Activated naive CD4-positive, alpha-beta T cell treated with anti-CD3 and anti-CD28 coated beads, Interleukin-2, amount 50 U/mL, for 72 hours (primary cell): Measurements from ENCODE around the gene GPR183. TPM values are rescaled to one million over a fixed set of nuclear protein-coding genes. Genes with fewer than 3 reads are reported as not detected.

Source experiments
- ATAC-seq, 2 donors: fragments of 150-1000 bp; cut with Tn5 transposase; 2 replicates each; pipeline ENCODE4 v1.10.0; 2021; ENCODE audit warnings: mild to moderate bottlenecking in 2 of 2, moderate library complexity in 2 of 2
- DNase-seq, 2 donors: peaks; one replicate each; pipeline ENCODE4 v3.0.0; 2021 to 2022; ENCODE audit warnings: low spot score in 2 of 2
- H3K27ac Mint-ChIP-seq, 2 donors: one replicate each; pipeline ENCODE4 v1.8.0; 2022; ENCODE audit warnings: mild to moderate bottlenecking in 2 of 2, mixed read lengths in 2 of 2
- H3K36me3 Mint-ChIP-seq, 2 donors: one replicate each; pipeline ENCODE4 v1.8.0; 2022; ENCODE audit warnings: mixed read lengths in 2 of 2
- H3K9me3 Mint-ChIP-seq, 2 donors: one replicate each; pipeline ENCODE4 v1.8.0; 2022; ENCODE audit warnings: mixed read lengths in 2 of 2
- total RNA-seq, 2 donors: library from RNA; stranded (reverse); gene quantifications; one replicate each; pipeline ENCODE4 v1.2.3, GENCODE V29; 2022

Gene GPR183
- total RNA-seq, 2 donors from 2014 or later: 55.0 to 55.4 TPM

GRCh38 chr13:99276706-99277105 lies 30.5 kb downstream of the GPR183 start:
- DNase-seq: no peak
- H3K36me3 Mint-ChIP-seq: peaks cover 15 to 40% of the 10 kb centered on the region in 2 donors
- H3K9me3 Mint-ChIP-seq: peaks cover 0 to 6% of the 10 kb centered on the region in 2 donors
- ATAC-seq: no peak
- H3K27ac Mint-ChIP-seq: peak overlapping the region in 1 of 2 donors; percentile 83

- H3K27ac Mint-ChIP-seq: peak overlapping the region; percentile 37 to 83
- DNase-seq (peak in 1 of 2 donors; percentile 49), ATAC-seq (peak; percentile 89 to 96)
- peaks cover 15 to 38% of the 10 kb centered on the region in 2 donors for H3K36me3 Mint-ChIP-seq
- peaks cover 0 to 6% of the 10 kb centered on the region in 2 donors for H3K9me3 Mint-ChIP-seq
Measured at GRCh38 chr13:99275093-99275469, 32.1 kb downstream of the GPR183 start.

- Mint-ChIP-seq H3K36me3 (peaks cover 15 to 38% of the 10 kb centered on the region in 2 donors), H3K27ac (peak overlapping the region; percentile 54 to 79), H3K9me3 (peaks cover 0 to 6% of the 10 kb centered on the region in 2 donors)
- peak; percentile 34 to 46 for ATAC-seq
- DNase-seq: no peak
Measured at GRCh38 chr13:99273128-99273527, 34.1 kb downstream of the GPR183 start.

- ATAC-seq: no peak
- Mint-ChIP-seq H3K36me3 (peaks cover 15 to 33% of the 10 kb centered on the region in 2 donors), H3K9me3 (peaks cover 0 to 6% of the 10 kb centered on the region in 2 donors), H3K27ac (peak overlapping the region in 1 of 2 donors; percentile 54)
- no peak for DNase-seq
Measured at GRCh38 chr13:99272481-99272880, 34.7 kb downstream of the GPR183 start.

- peaks cover 15 to 32% of the 10 kb centered on the region in 2 donors for H3K36me3 Mint-ChIP-seq
Measured at GRCh38 chr13:99271249-99271648, 36.0 kb downstream of the GPR183 start.

GRCh38 chr13:99270518-99270917 lies 36.7 kb downstream of the GPR183 start:
- Mint-ChIP-seq H3K9me3 (peaks cover 0 to 6% of the 10 kb centered on the region in 2 donors), H3K36me3 (peaks cover 7 to 32% of the 10 kb centered on the region in 2 donors), H3K27ac (no peak overlapping the region)
- DNase-seq (no peak), ATAC-seq (no peak)

More at GRCh38 chr13:99271249-99271648, 36.0 kb downstream of the GPR183 start:
- DNase-seq (no peak), ATAC-seq (no peak)
- H3K27ac Mint-ChIP-seq: peak overlapping the region in 1 of 2 donors; percentile 54
- H3K9me3 Mint-ChIP-seq: peaks cover 0 to 6% of the 10 kb centered on the region in 2 donors

GRCh38 chr13:99269627-99270241 lies 37.5 kb downstream of the GPR183 start:
- Mint-ChIP-seq H3K27ac (no peak overlapping the region), H3K36me3 (peaks cover 7 to 29% of the 10 kb centered on the region in 2 donors), H3K9me3 (peaks cover 0 to 6% of the 10 kb centered on the region in 2 donors)
- peak in 1 of 2 donors; percentile 46 for ATAC-seq
- DNase-seq: no peak

GRCh38 chr13:99268822-99269221 lies 38.4 kb downstream of the GPR183 start:
- Mint-ChIP-seq H3K9me3 (peaks cover 0 to 6% of the 10 kb centered on the region in 2 donors), H3K27ac (no peak overlapping the region)

GRCh38 chr13:99267927-99268326 lies 39.3 kb downstream of the GPR183 start:
- peaks cover 7 to 26% of the 10 kb centered on the region in 2 donors for H3K36me3 Mint-ChIP-seq
- no peak for DNase-seq
- no peak for ATAC-seq
- peaks cover 0 to 6% of the 10 kb centered on the region in 2 donors for H3K9me3 Mint-ChIP-seq
- no peak overlapping the region for H3K27ac Mint-ChIP-seq

More at GRCh38 chr13:99268822-99269221, 38.4 kb downstream of the GPR183 start:
- no peak for DNase-seq
- peak in 1 of 2 donors; percentile 26 for ATAC-seq
- H3K36me3 Mint-ChIP-seq: peaks cover 7 to 27% of the 10 kb centered on the region in 2 donors

- Mint-ChIP-seq H3K27ac (no peak overlapping the region), H3K9me3 (peaks cover 0 to under 1% of the 10 kb centered on the region in 2 donors), H3K36me3 (peaks cover under 1 to 15% of the 10 kb centered on the region in 2 donors)
- ATAC-seq (no peak), DNase-seq (no peak)
Measured at GRCh38 chr13:99266827-99267226, 40.4 kb downstream of the GPR183 start.

- peak overlapping the region; percentile 2 to 93 for H3K27ac Mint-ChIP-seq
- DNase-seq: no peak
- ATAC-seq: peak; percentile 39 to 43
Measured at GRCh38 chr13:99265821-99266426, 41.3 kb downstream of the GPR183 start.

GRCh38 chr13:99265162-99265800 lies 41.9 kb downstream of the GPR183 start:
- Mint-ChIP-seq H3K27ac (peak overlapping the region; percentile 2 to 93), H3K36me3 (peaks cover 0 to 7% of the 10 kb centered on the region in 2 donors), H3K9me3 (no peaks in the 10 kb centered on the region)
- ATAC-seq: peak; percentile 89 to 92
- peak in 1 of 2 donors; percentile 54 for DNase-seq

More at GRCh38 chr13:99265821-99266426, 41.3 kb downstream of the GPR183 start:
- Mint-ChIP-seq H3K36me3 (peaks cover 0 to 8% of the 10 kb centered on the region in 2 donors), H3K9me3 (no peaks in the 10 kb centered on the region)

- H3K27ac Mint-ChIP-seq: no peak overlapping the region
- peaks cover 6 to 18% of the 10 kb centered on the region in 2 donors for H3K36me3 Mint-ChIP-seq
- no peak for ATAC-seq
Measured at GRCh38 chr13:99264051-99264450, 43.1 kb downstream of the GPR183 start.

GRCh38 chr13:99263126-99263785 lies 43.9 kb downstream of the GPR183 start:
- H3K36me3 Mint-ChIP-seq: peaks cover 6 to 20% of the 10 kb centered on the region in 2 donors
- DNase-seq: no peak
- ATAC-seq: no peak
- H3K9me3 Mint-ChIP-seq: no peaks in the 10 kb centered on the region
- no peak overlapping the region for H3K27ac Mint-ChIP-seq

More at GRCh38 chr13:99264051-99264450, 43.1 kb downstream of the GPR183 start:
- DNase-seq: no peak
- H3K9me3 Mint-ChIP-seq: no peaks in the 10 kb centered on the region

- ATAC-seq: no peak
- Mint-ChIP-seq H3K9me3 (no peaks in the 10 kb centered on the region), H3K27ac (no peak overlapping the region), H3K36me3 (peaks cover 6 to 30% of the 10 kb centered on the region in 2 donors)
- no peak for DNase-seq
Measured at GRCh38 chr13:99261059-99261458, 46.1 kb downstream of the GPR183 start.

GRCh38 chr13:99260216-99260615 lies 47.0 kb downstream of the GPR183 start:
- no peaks in the 10 kb centered on the region for H3K9me3 Mint-ChIP-seq
- peak overlapping the region in 1 of 2 donors; percentile 5 for H3K27ac Mint-ChIP-seq
- DNase-seq (no peak), ATAC-seq (no peak)
- peaks cover 6 to 35% of the 10 kb centered on the region in 2 donors for H3K36me3 Mint-ChIP-seq
